Loucy (cell line): ENCODE results near the gene PSMA4.
A peak's percentile ranks its signal among the peaks of the same experiment; 100 is the strongest.

Source experiments
- EZH2phosphoT487 ChIP-seq: fragments of 200-600 bp; IDR thresholded peaks from 2 replicates; pipeline ENCODE4 v1.6.1; 2018; ENCODE audit warnings: antibody characterized with exemption, mild to moderate bottlenecking, moderate library complexity, borderline replicate concordance
- TF ChIP-seq, protein P1 (sequence below): fragments of 200-600 bp; sonication (generic); conservative IDR thresholded peaks from 2 replicates; pipeline ENCODE4 v1.5.1; 2014; ENCODE audit warnings: mild to moderate bottlenecking, antibody characterized with exemption, low read length

GRCh38 chr15:78506971-78507830 is 33.0 kb upstream of the PSMA4 start, which contains the start of gene HYKK:
- TF ChIP-seq, protein P1, sequence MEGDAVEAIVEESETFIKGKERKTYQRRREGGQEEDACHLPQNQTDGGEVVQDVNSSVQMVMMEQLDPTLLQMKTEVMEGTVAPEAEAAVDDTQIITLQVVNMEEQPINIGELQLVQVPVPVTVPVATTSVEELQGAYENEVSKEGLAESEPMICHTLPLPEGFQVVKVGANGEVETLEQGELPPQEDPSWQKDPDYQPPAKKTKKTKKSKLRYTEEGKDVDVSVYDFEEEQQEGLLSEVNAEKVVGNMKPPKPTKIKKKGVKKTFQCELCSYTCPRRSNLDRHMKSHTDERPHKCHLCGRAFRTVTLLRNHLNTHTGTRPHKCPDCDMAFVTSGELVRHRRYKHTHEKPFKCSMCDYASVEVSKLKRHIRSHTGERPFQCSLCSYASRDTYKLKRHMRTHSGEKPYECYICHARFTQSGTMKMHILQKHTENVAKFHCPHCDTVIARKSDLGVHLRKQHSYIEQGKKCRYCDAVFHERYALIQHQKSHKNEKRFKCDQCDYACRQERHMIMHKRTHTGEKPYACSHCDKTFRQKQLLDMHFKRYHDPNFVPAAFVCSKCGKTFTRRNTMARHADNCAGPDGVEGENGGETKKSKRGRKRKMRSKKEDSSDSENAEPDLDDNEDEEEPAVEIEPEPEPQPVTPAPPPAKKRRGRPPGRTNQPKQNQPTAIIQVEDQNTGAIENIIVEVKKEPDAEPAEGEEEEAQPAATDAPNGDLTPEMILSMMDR: 0 out of 2 replicates have a peak, but pooled peaks have one; percentile 18
- no peak for TF ChIP-seq EZH2phosphoT487
